Karpas-422 (cell line): ENCODE measurements around the gene ANKRD31. TPM values are rescaled to one million over a fixed set of nuclear protein-coding genes. Genes with fewer than 3 reads are reported as not detected.
A peak's percentile ranks its signal among the peaks of the same experiment; 100 is the strongest.

ENCODE experiments used
- DNase-seq: peaks from one replicate; pipeline ENCODE4 v3.0.0-alpha.2; 2015
- H2AFZ ChIP-seq: fragments of 200-600 bp; sonication (generic); 2 replicates; pipeline ENCODE4 v1.6.1; 2014; ENCODE audit warnings: antibody characterized with exemption, low read length, mixed read lengths
- H3K27ac ChIP-seq: fragments of 200-600 bp; sonication (generic); 2 replicates; pipeline ENCODE4 v1.5.1; 2014; ENCODE audit warnings: mild to moderate bottlenecking, low read length, moderate library complexity
- H3K27me3 ChIP-seq: fragments of 200-600 bp; sonication (generic); 2 replicates; pipeline ENCODE4 v1.6.1; 2014; ENCODE audit warnings: low read length, mixed read lengths
- H3K36me3 ChIP-seq: fragments of 200-600 bp; sonication (generic); 2 replicates; pipeline ENCODE4 v1.6.1; 2014; ENCODE audit warnings: low read length, mixed read lengths; ENCODE audit not compliant: insufficient read depth
- H3K4me1 ChIP-seq: fragments of 200-600 bp; sonication (generic); 2 replicates; pipeline ENCODE4 v1.6.1; 2014; ENCODE audit warnings: mild to moderate bottlenecking, low read length, mixed read lengths
- H3K4me2 ChIP-seq: fragments of 200-600 bp; sonication (generic); 2 replicates; pipeline ENCODE4 v1.6.1; 2014; ENCODE audit warnings: low read length, low read depth, mild to moderate bottlenecking; ENCODE audit not compliant: poor library complexity, severe bottlenecking
- H3K4me3 ChIP-seq: fragments of 200-600 bp; sonication (generic); 2 replicates; pipeline ENCODE4 v1.5.1; 2014; ENCODE audit warnings: mild to moderate bottlenecking, antibody characterized with exemption, low read length, mixed read lengths
- H3K79me2 ChIP-seq: fragments of 200-600 bp; sonication (generic); 2 replicates; pipeline ENCODE4 v1.6.1; 2014; ENCODE audit warnings: mild to moderate bottlenecking, low read length, mixed read lengths
- H3K9ac ChIP-seq: fragments of 200-600 bp; sonication (generic); 2 replicates; pipeline ENCODE4 v1.6.0; 2014; ENCODE audit warnings: low read length
- H3K9me2 ChIP-seq: fragments of 200-600 bp; sonication (generic), shearing (Covaris generic); replicated peaks from 2 replicates; pipeline ENCODE4 v1.6.0; 2014; ENCODE audit warnings: mild to moderate bottlenecking, low read length, moderate library complexity; ENCODE audit not compliant: insufficient read depth
- H3K9me3 ChIP-seq: fragments of 300-700, 200-600 bp; sonication (generic); 2 replicates; pipeline ENCODE4 v1.6.1; 2014; ENCODE audit warnings: low read length, mixed read lengths
- H4K20me1 ChIP-seq: fragments of 200-600 bp; sonication (generic); 2 replicates; pipeline ENCODE4 v1.6.1; 2014; ENCODE audit warnings: mild to moderate bottlenecking, antibody characterized with exemption, low read length, low read depth; ENCODE audit not compliant: insufficient read depth
- total RNA-seq: library from RNA; depleted of rRNA; stranded (reverse); fragments of >200 nt; shearing (Covaris generic); gene quantifications from 2 replicates; pipeline ENCODE4 v1.2.3, GENCODE V29; 2014; ENCODE audit warnings: low replicate concordance

The ANKRD31 gene
- total RNA-seq, 1 experiment from 2014 or later, result 0.30 TPM

- Histone ChIP-seq H3K79me2 (no peaks in the 10 kb centered on the region), H3K9ac (no peak overlapping the region), H3K9me3 (peaks cover 4% of the 10 kb centered on the region; the same call in 1 of the 2 replicates), H3K4me1 (no peaks in the 10 kb centered on the region), H3K4me2 (no peak overlapping the region), H3K27me3 (0 out of 2 replicates have a peak, but pooled peaks cover 5% of the 10 kb centered on the region), H4K20me1 (no peaks in the 10 kb centered on the region), H3K9me2 (no peaks in the 10 kb centered on the region), H3K4me3 (no peak overlapping the region), H2AFZ (no peak overlapping the region), H3K27ac (no peak overlapping the region), H3K36me3 (no peaks in the 10 kb centered on the region)
- peak; percentile 43 for DNase-seq
Observed at GRCh38 chr5:75156585-75156984, 80.1 kb downstream of the ANKRD31 start.

- Histone ChIP-seq H3K27ac (no peak overlapping the region), H3K36me3 (no peaks in the 10 kb centered on the region), H3K9me2 (no peaks in the 10 kb centered on the region), H4K20me1 (no peaks in the 10 kb centered on the region), H3K79me2 (no peaks in the 10 kb centered on the region), H3K9me3 (no peaks in the 10 kb centered on the region), H3K9ac (no peak overlapping the region), H3K4me1 (no peaks in the 10 kb centered on the region), H2AFZ (no peak overlapping the region), H3K4me3 (no peak overlapping the region), H3K4me2 (no peak overlapping the region), H3K27me3 (0 out of 2 replicates have a peak, but pooled peaks cover 5% of the 10 kb centered on the region)
- no peak for DNase-seq
Observed at GRCh38 chr5:75152860-75153259, 83.8 kb downstream of the ANKRD31 start.

GRCh38 chr5:75148051-75148450 lies 88.6 kb downstream of the ANKRD31 start:
- H3K79me2 ChIP-seq, result no peaks in the 10 kb centered on the region
- no peak overlapping the region for H3K4me2 ChIP-seq
- H3K9me2 ChIP-seq, result no peaks in the 10 kb centered on the region
- no peak overlapping the region for H3K4me3 ChIP-seq
- H3K36me3 ChIP-seq, result no peaks in the 10 kb centered on the region
- H3K27ac ChIP-seq, result no peak overlapping the region
- no peaks in the 10 kb centered on the region for H3K9me3 ChIP-seq
- no peak overlapping the region for H2AFZ ChIP-seq
- no peaks in the 10 kb centered on the region for H4K20me1 ChIP-seq
- DNase-seq, result no peak
- H3K4me1 ChIP-seq, result no peaks in the 10 kb centered on the region
- 0 out of 2 replicates have a peak, but pooled peaks cover 3% of the 10 kb centered on the region for H3K27me3 ChIP-seq
- H3K9ac ChIP-seq, result no peak overlapping the region

- H3K9ac ChIP-seq, result no peak overlapping the region
- no peaks in the 10 kb centered on the region for H3K27me3 ChIP-seq
- no peak overlapping the region for H3K4me2 ChIP-seq
- no peaks in the 10 kb centered on the region for H3K4me1 ChIP-seq
- H3K9me2 ChIP-seq, result no peaks in the 10 kb centered on the region
- H3K79me2 ChIP-seq, result no peaks in the 10 kb centered on the region
- H3K27ac ChIP-seq, result no peak overlapping the region
- H3K9me3 ChIP-seq, result no peaks in the 10 kb centered on the region
- no peak overlapping the region for H2AFZ ChIP-seq
- no peak overlapping the region for H3K4me3 ChIP-seq
- H3K36me3 ChIP-seq, result no peaks in the 10 kb centered on the region
- no peaks in the 10 kb centered on the region for H4K20me1 ChIP-seq
- DNase-seq, result no peak
Observed at GRCh38 chr5:75142566-75143136, 94.0 kb downstream of the ANKRD31 start.

GRCh38 chr5:75140277-75140676 lies 96.4 kb downstream of the ANKRD31 start:
- Histone ChIP-seq H3K9me3 (no peaks in the 10 kb centered on the region), H3K36me3 (no peaks in the 10 kb centered on the region), H4K20me1 (no peaks in the 10 kb centered on the region), H3K9me2 (no peaks in the 10 kb centered on the region), H3K4me2 (no peak overlapping the region), H2AFZ (no peak overlapping the region), H3K4me3 (no peak overlapping the region), H3K27ac (no peak overlapping the region), H3K4me1 (no peaks in the 10 kb centered on the region), H3K79me2 (no peaks in the 10 kb centered on the region), H3K9ac (no peak overlapping the region), H3K27me3 (no peaks in the 10 kb centered on the region)
- no peak for DNase-seq

- Histone ChIP-seq H3K27me3 (no peaks in the 10 kb centered on the region), H3K9ac (no peak overlapping the region), H3K9me2 (no peaks in the 10 kb centered on the region), H3K4me1 (no peaks in the 10 kb centered on the region), H3K4me2 (no peak overlapping the region), H4K20me1 (no peaks in the 10 kb centered on the region), H3K9me3 (no peaks in the 10 kb centered on the region), H3K4me3 (no peak overlapping the region), H3K79me2 (no peaks in the 10 kb centered on the region), H3K36me3 (no peaks in the 10 kb centered on the region), H3K27ac (no peak overlapping the region), H2AFZ (no peak overlapping the region)
- DNase-seq, result no peak
Observed at GRCh38 chr5:75138689-75139088, 98.0 kb downstream of the ANKRD31 start.

GRCh38 chr5:75130818-75131349 lies 105.8 kb downstream of the ANKRD31 start:
- Histone ChIP-seq H3K9me2 (no peaks in the 10 kb centered on the region), H3K79me2 (no peaks in the 10 kb centered on the region), H2AFZ (no peak overlapping the region), H4K20me1 (no peaks in the 10 kb centered on the region), H3K27me3 (no peaks in the 10 kb centered on the region), H3K4me2 (no peak overlapping the region), H3K4me3 (no peak overlapping the region), H3K9ac (no peak overlapping the region), H3K27ac (no peak overlapping the region), H3K36me3 (no peaks in the 10 kb centered on the region), H3K9me3 (no peaks in the 10 kb centered on the region), H3K4me1 (no peaks in the 10 kb centered on the region)
- DNase-seq, result no peak

- Histone ChIP-seq H3K9me2 (no peaks in the 10 kb centered on the region), H3K4me3 (no peak overlapping the region), H3K4me2 (no peak overlapping the region), H3K27me3 (no peaks in the 10 kb centered on the region), H4K20me1 (no peaks in the 10 kb centered on the region), H3K4me1 (no peaks in the 10 kb centered on the region), H2AFZ (no peak overlapping the region), H3K27ac (no peak overlapping the region), H3K9me3 (no peaks in the 10 kb centered on the region), H3K36me3 (no peaks in the 10 kb centered on the region), H3K79me2 (no peaks in the 10 kb centered on the region), H3K9ac (no peak overlapping the region)
- DNase-seq, result no peak
Observed at GRCh38 chr5:75116856-75117255, 119.8 kb downstream of the ANKRD31 start.
